ACC112 (cell line): Measurements from ENCODE around the gene CPT1C.
A peak's percentile ranks its signal among the peaks of the same experiment; 100 is the strongest.
"Not testable (repeated sequence)": the region's sequence is repeated elsewhere in the genome, so short reads cannot be mapped to it uniquely, and the experiment has no call there.

Experiments
- H2AFZ ChIP-seq: fragments of 200-600 bp; sonication (generic); one replicate; pipeline ENCODE4 v1.6.0; 2017; ENCODE audit warnings: antibody characterized with exemption, low read length; ENCODE audit not compliant: unreplicated experiment
- H3K27ac ChIP-seq: fragments of 200-600 bp; sonication (generic); 2 replicates; pipeline ENCODE4 v1.5.1; 2014; ENCODE audit warnings: low read depth, mild to moderate bottlenecking, antibody characterized with exemption, low read length, moderate library complexity
- H3K27me3 ChIP-seq: fragments of 200-600 bp; sonication (generic); 2 replicates; pipeline ENCODE4 v1.6.1; 2014; ENCODE audit warnings: mild to moderate bottlenecking, antibody characterized with exemption, low read length, moderate library complexity, mixed read lengths; ENCODE audit not compliant: insufficient read depth
- H3K36me3 ChIP-seq: fragments of 200-600 bp; sonication (generic); 2 replicates; pipeline ENCODE4 v1.6.1; 2016; ENCODE audit warnings: mild to moderate bottlenecking, antibody characterized with exemption, low read length, moderate library complexity, mixed read lengths; ENCODE audit not compliant: insufficient read depth
- H3K4me1 ChIP-seq: fragments of 200-600 bp; sonication (generic); one replicate; pipeline ENCODE4 v1.6.1; 2016; ENCODE audit warnings: low read length, mixed read lengths; ENCODE audit not compliant: insufficient read depth, unreplicated experiment, control insufficient read depth
- H3K4me3 ChIP-seq: fragments of 200-600 bp; sonication (generic); 2 replicates; pipeline ENCODE4 v1.5.1; 2014; ENCODE audit warnings: mild to moderate bottlenecking, low read depth, low read length
- H3K79me2 ChIP-seq: fragments of 200-600 bp; sonication (generic); one replicate; pipeline ENCODE4 v1.6.0; 2016; ENCODE audit warnings: low read length; ENCODE audit not compliant: control insufficient read depth, unreplicated experiment, insufficient read depth

The CPT1C gene

DNA sequence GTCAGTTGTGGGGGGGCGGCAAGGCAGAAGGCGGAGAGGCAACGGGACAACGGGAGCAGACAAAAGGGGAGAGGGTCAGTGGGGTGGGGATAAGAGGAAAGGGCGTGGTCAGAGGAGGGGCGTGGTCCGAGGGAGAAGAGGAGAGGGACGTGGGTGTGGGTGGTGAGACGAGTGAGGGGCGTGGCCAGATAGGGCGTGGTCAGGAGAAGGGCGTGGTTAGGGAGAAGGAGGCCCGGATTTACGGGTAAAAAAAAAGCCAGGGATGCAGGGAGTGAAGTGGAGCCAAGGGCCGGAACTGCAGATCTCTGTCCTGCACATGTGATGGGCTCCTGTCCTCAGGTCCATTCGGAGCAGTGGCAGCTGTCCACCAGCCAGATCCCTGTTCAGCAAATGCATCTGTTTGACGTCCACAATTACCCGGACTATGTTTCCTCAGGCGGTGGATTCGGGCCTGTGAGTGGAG, 21.5 kb downstream of the CPT1C start:
- Histone ChIP-seq H3K79me2 (no peaks in the 10 kb centered on the region), H3K36me3 (no peaks in the 10 kb centered on the region), H3K27ac (no peak overlapping the region), H3K4me1 (peaks cover 9% of the 10 kb centered on the region), H2AFZ (no peak overlapping the region), H3K4me3 (no peak overlapping the region), H3K27me3 (no peaks in the 10 kb centered on the region)

DNA sequence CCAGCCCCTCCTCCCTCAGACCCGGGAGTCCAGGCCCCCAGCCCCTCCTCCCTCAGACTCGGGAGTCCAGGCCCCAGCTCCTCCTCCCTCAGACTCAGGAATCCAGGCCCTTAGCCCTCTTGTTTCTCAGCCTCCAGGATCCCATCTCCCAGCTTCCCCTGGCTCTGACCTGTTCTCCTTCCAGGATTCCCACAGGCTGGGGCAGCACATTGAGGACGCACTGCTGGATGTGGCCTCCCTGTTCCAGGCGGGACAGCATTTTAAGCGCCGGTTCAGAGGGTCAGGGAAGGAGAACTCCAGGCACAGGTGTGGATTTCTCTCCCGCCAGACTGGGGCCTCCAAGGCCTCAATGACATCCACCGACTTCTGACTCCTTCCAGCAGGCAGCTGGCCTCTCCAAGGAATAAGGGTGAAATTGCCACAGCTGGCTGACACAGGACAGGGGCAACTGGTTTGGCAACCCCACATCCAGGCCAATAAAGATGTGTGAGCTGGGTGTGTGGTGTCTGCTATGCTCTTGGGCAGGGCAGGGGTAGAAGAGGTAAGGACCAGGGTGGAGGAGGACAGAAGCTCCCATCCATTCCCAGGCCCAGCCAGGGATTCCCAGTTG, 22.4 kb downstream of the CPT1C start:
- no peaks in the 10 kb centered on the region for H3K79me2 ChIP-seq
- no peak overlapping the region for H2AFZ ChIP-seq
- H3K36me3 ChIP-seq, result no peaks in the 10 kb centered on the region
- H3K4me1 ChIP-seq, result peaks cover 9% of the 10 kb centered on the region
- no peaks in the 10 kb centered on the region for H3K27me3 ChIP-seq
- no peak overlapping the region for H3K4me3 ChIP-seq
- no peak overlapping the region for H3K27ac ChIP-seq

DNA sequence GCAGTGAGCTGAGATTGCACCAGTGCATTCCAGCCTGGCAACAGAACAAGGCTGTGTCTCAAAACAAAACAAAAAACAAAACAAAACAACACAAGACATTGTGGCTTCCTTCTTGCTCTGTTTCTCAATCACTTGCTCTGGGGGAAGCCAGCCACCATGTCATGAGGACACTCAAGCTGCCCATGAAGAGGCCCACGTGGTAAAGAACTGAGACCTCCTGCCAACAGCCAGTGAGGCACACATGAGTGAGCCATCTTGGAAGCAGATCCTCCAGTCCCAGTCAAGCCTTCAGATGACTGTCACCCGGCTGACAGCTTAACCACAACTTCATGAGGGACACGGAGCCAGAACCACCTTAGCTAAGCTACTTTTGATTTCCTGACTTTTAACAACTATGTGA, 25.2 kb downstream of the CPT1C start:
- Histone ChIP-seq H3K79me2 (no peaks in the 10 kb centered on the region), H3K27ac (no peak overlapping the region), H2AFZ (no peak overlapping the region)

DNA sequence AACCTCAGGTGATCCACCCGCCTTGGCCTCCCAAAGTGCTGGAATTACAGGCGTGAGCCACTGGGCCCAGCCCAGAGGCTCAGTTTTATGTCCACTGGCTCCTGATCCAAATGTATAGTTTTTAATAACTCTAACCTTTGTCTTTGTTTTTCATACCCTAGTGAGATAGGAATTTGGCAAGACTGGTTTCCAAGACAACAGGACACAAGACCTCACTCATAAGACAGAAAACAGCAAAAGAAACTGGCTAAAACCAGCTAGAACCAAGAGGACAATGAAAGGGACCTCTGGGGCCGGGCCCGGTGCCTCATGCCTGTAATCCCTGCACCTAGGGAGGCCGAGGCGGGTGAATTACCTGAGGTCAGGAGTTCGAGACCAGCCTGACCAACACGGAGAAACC, 27.6 kb downstream of the CPT1C start:
- Histone ChIP-seq H3K27ac (peak overlapping the region; percentile 47; the same call in 1 of the 2 replicates), H3K27me3 (no peaks in the 10 kb centered on the region), H2AFZ (no peak overlapping the region), H3K4me1 (no peaks in the 10 kb centered on the region), H3K36me3 (no peaks in the 10 kb centered on the region), H3K4me3 (no peak overlapping the region), H3K79me2 (no peaks in the 10 kb centered on the region)

More for the DNA sequence above, 25.2 kb downstream of the CPT1C start:
- Histone ChIP-seq H3K4me1 (no peaks in the 10 kb centered on the region), H3K27me3 (no peaks in the 10 kb centered on the region), H3K36me3 (no peaks in the 10 kb centered on the region), H3K4me3 (no peak overlapping the region)

DNA sequence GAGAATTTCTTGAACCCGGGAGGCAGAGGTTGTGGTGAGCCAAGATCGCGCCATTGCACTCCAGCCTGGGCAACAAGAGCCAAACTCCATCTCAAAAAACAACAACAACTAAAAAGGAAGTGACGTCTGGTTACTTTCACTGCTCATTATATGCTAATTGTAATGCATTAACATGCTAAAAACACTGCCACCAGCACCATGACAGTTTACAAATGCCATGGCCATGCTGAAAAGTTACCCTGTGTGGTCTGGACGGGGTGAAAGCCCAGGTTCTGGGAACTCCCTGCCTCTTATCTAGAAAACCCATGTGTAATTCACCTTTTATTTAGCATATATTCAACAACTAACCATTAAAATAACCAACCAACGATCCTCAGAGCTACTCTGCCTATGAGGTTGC, 28.1 kb downstream of the CPT1C start:
- no peak overlapping the region for H3K4me3 ChIP-seq
- H2AFZ ChIP-seq, result no peak overlapping the region
- H3K36me3 ChIP-seq, result no peaks in the 10 kb centered on the region
- H3K79me2 ChIP-seq, result no peaks in the 10 kb centered on the region
- H3K4me1 ChIP-seq, result no peaks in the 10 kb centered on the region
- no peaks in the 10 kb centered on the region for H3K27me3 ChIP-seq
- H3K27ac ChIP-seq, result peak overlapping the region; percentile 47; the same call in 1 of the 2 replicates

DNA sequence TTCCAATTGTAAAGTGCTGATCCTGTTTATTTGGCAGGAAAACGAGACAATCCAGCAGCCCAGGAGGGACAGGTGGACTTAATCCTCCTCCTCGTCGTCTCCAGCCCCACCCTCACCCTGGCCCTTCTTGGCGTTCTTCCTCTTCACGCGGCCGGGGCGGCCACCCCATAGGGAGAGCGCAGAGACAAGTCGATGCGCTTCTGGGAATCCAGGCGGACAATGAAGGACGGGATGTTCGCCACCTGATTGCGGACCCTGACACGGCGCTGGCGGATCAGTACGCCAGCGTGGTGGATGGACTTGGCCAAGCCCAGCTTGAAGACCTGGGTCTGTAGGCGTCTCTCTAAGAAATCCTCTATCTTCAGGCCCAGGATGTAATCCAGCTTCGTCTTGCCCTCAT, 28.5 kb downstream of the CPT1C start:
- H2AFZ ChIP-seq, H3K4me3 ChIP-seq, H3K4me1 ChIP-seq, H3K27me3 ChIP-seq, H3K79me2 ChIP-seq, H3K27ac ChIP-seq, H3K36me3 ChIP-seq: not testable (repeated sequence)

DNA sequence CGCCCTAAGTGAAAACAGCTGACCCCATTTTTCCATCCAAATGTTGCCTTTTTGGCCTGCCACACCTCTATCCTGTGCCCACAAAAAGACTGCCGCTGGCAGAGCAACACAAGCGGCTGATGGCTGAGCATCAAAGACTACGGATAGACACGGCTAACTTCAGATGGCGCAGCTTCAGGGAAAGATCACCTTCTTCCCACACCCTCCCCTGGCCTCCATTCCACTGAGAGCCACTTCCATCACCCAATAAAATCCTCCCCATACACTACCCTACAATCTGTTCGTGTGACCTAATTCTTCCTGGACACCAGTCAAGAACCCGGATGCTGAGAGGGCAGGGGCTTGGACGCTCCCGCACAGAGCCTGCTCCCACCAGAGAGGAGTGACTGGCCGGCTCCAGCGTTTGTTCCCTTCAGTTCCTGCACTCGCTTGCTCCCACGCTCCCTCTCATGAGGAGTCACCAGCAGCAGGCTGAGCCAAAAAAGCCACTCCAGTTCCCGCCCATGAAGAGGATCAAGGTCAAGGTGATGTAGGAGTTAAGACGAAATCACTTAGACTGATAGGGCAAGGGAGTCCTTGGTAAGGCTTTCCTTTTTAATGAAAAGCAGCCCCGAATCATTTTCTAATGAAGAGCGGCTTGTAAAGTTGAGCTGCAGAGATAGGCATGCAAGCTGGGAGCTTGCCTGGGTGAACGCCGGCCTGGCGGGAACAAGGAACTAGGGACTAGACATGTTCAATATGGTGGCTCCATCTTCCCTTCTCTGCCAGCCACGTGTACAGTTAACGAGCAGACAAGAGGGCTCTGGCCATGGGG, 36.5 kb downstream of the CPT1C start:
- Histone ChIP-seq H3K27ac (no peak overlapping the region), H3K79me2 (no peaks in the 10 kb centered on the region), H2AFZ (no peak overlapping the region), H3K27me3 (no peaks in the 10 kb centered on the region), H3K4me1 (no peaks in the 10 kb centered on the region), H3K4me3 (no peak overlapping the region), H3K36me3 (no peaks in the 10 kb centered on the region)

DNA sequence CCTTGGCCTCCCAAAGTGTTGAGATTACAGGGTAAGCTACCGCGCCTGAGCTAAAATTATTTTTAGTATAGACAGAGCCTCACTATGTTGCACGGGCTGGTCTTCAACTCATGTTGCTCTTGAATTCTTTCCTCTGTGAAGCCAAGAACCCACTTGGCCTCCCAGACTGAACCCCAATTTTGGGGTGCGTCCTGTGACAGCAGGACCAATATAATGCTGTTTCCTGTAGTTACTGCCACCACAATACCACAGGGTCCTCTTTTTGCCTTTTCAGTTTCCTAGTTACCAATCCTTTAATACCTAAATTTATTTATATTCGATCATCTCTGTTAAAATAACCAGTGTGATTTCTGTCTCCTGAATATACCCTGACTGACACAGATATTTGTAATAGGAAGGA, 39.2 kb downstream of the CPT1C start:
- H3K4me1 ChIP-seq, result no peaks in the 10 kb centered on the region
- H3K79me2 ChIP-seq, result no peaks in the 10 kb centered on the region
- no peaks in the 10 kb centered on the region for H3K36me3 ChIP-seq
- H3K4me3 ChIP-seq, result no peak overlapping the region
- no peak overlapping the region for H2AFZ ChIP-seq
- no peak overlapping the region for H3K27ac ChIP-seq
- no peaks in the 10 kb centered on the region for H3K27me3 ChIP-seq

DNA sequence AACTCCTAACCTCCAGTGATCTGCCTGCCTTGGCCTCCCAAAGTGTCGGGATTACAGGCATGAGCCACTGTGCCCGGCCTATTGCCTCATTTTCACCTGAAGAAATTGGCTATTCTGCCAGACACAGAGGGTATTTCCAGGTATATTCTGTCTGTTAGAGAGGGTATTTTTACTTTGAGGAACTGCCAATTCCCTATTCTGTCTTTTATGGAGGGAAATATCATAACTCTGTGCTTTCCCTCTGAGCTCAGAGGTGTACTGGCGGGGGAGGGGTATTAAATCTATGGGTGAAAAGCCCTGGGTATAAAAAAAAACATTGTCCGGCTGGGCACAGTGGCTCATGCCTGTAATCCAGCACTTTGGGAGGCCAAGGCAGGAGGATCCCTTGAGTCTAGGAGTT, 47.4 kb downstream of the CPT1C start:
- no peak overlapping the region for H2AFZ ChIP-seq
- no peaks in the 10 kb centered on the region for H3K36me3 ChIP-seq
- no peak overlapping the region for H3K27ac ChIP-seq
- no peak overlapping the region for H3K4me3 ChIP-seq
- no peaks in the 10 kb centered on the region for H3K27me3 ChIP-seq
- H3K4me1 ChIP-seq, result no peaks in the 10 kb centered on the region
- no peaks in the 10 kb centered on the region for H3K79me2 ChIP-seq

DNA sequence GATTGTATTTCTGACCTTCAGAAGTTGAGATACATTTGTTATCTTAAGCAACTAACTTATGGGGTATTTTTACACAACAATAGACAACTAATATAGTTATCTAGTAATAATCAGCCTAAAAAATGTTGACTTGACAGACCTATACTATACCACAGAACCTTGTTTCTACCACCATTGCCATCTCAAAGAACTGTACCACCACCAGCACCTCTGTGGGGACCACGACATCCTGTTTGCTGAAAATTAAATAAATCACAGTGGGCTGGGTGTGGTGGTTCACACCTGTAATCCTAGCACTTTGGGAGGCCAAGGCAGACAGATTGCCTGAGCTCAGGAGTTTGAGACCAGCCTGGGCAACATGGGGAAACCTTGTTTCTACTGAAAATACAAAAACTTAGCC, 48.2 kb downstream of the CPT1C start:
- Histone ChIP-seq H3K36me3 (no peaks in the 10 kb centered on the region), H3K79me2 (no peaks in the 10 kb centered on the region), H3K27ac (no peak overlapping the region), H3K27me3 (no peaks in the 10 kb centered on the region), H3K4me1 (no peaks in the 10 kb centered on the region), H2AFZ (no peak overlapping the region), H3K4me3 (no peak overlapping the region)

DNA sequence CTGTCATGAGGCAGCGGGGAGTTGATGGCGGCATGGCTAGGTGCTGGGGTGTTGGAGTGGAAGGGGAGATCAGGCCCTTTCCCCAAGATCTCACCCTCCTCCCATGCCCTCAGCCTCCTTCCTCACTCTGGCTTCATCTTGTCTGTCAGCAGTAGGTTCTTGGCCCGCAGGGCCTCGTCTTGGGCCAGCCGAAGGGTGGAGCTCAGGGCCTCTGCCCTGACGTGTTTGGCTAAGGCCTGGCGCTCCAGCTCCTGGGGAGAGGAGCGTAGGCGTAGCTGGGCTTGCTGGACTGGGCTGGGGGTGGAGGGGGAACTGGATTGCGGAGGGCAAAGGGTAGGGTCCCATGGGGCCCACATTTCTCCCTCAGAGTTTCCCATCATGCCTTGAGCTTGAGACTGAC, 49.0 kb downstream of the CPT1C start:
- Histone ChIP-seq H3K4me3 (no peak overlapping the region), H3K27ac (no peak overlapping the region), H3K27me3 (no peaks in the 10 kb centered on the region), H2AFZ (no peak overlapping the region), H3K79me2 (no peaks in the 10 kb centered on the region), H3K4me1 (no peaks in the 10 kb centered on the region), H3K36me3 (no peaks in the 10 kb centered on the region)
